IMR-90 (cell line): ENCODE results near the gene GSE1. TPM values are rescaled to one million over a fixed set of nuclear protein-coding genes. Genes with fewer than 3 reads are reported as not detected.

Experiments
- ATAC-seq: fragments of 200-7000 bp; cut with Tn5 transposase; 2 replicates; pipeline ENCODE4 v1.9.1; 2020; ENCODE audit warnings: low read depth, mild to moderate bottlenecking, moderate library complexity
- BruUV-seq: library from RNA; stranded (reverse); fragments of 400-500 nt; replicated peaks from 2 replicates; lab custom pipeline; 2021; lab: Mats Ljungman, UMichigan
- CTCF ChIA-PET: fragments of 300-600 bp; formaldehyde crosslinking; extraction: SDS; loops from one replicate; lab custom pipeline; 2021; ENCODE audit warnings: antibody characterized with exemption; lab: Yijun Ruan, JAX
- POLR2A ChIA-PET: fragments of 300-600 bp; sonication (Branson Sonifier 250); formaldehyde crosslinking; loops from one replicate; lab custom pipeline; 2022; ENCODE audit warnings: antibody characterized with exemption; ENCODE audit not compliant: unreplicated experiment; lab: Charles Lee
- DNase-seq: peaks from one replicate; pipeline ENCODE4 v3.0.0; 2013
- H2AFZ ChIP-seq: replicated peaks from 2 replicates; pipeline ENCODE3; 2013; ENCODE audit warnings: low read length, mild to moderate bottlenecking; ENCODE audit not compliant: poor library complexity
- H2AK5ac ChIP-seq: 2 replicates; pipeline ENCODE4 v1.6.1; 2013; ENCODE audit warnings: low read depth, low read length, inconsistent platforms
- H2AK9ac ChIP-seq: replicated peaks from 2 replicates; pipeline ENCODE3; 2013; ENCODE audit warnings: mild to moderate bottlenecking, low read depth, low read length, moderate library complexity; ENCODE audit not compliant: poor library complexity
- H2BK120ac ChIP-seq: 2 replicates; pipeline ENCODE4 v1.6.1; 2013; ENCODE audit warnings: low read depth, low read length, inconsistent platforms
- H2BK15ac ChIP-seq: 3 replicates; pipeline ENCODE4 v1.6.1; 2013; ENCODE audit warnings: low read depth, low read length, inconsistent platforms
- H2BK20ac ChIP-seq: 2 replicates; pipeline ENCODE4 v1.6.1; 2013; ENCODE audit warnings: low read depth, mild to moderate bottlenecking, inconsistent platforms, low read length, moderate library complexity
- H2BK5ac ChIP-seq: 2 replicates; pipeline ENCODE4 v1.6.1; 2013; ENCODE audit warnings: mild to moderate bottlenecking, low read depth, low read length, inconsistent platforms; ENCODE audit not compliant: poor library complexity, severe bottlenecking
- H3K14ac ChIP-seq: replicated peaks from 2 replicates; pipeline ENCODE4 v1.6.1; 2013; ENCODE audit warnings: low read depth, low read length, inconsistent platforms
- H3K18ac ChIP-seq: 2 replicates; pipeline ENCODE4 v1.6.1; 2013; ENCODE audit warnings: low read depth, low read length, control low read depth
- H3K23ac ChIP-seq: 2 replicates; pipeline ENCODE4 v1.6.1; 2013; ENCODE audit warnings: low read depth, low read length, inconsistent platforms
- H3K27ac ChIP-seq: 2 replicates; pipeline ENCODE4 v1.5.1; 2013; ENCODE audit warnings: mild to moderate bottlenecking, control low read depth, low read length; ENCODE audit not compliant: insufficient read depth
- H3K27me3 ChIP-seq: 2 replicates; pipeline ENCODE4 v1.6.1; 2013; ENCODE audit warnings: low read length; ENCODE audit not compliant: control insufficient read depth, insufficient read depth
- H3K36me3 ChIP-seq: 2 replicates; pipeline ENCODE4 v1.6.1; 2013; ENCODE audit warnings: low read length, mixed read lengths; ENCODE audit not compliant: control insufficient read depth, insufficient read depth
- H3K4ac ChIP-seq: 2 replicates; pipeline ENCODE4 v1.6.1; 2013; ENCODE audit warnings: low read depth, low read length, inconsistent platforms
- H3K4me1 ChIP-seq: 2 replicates; pipeline ENCODE4 v1.6.1; 2013; ENCODE audit warnings: low read length, mixed read lengths; ENCODE audit not compliant: control insufficient read depth, insufficient read depth
- H3K4me2 ChIP-seq: 2 replicates; pipeline ENCODE4 v1.6.1; 2013; ENCODE audit warnings: low read depth, mild to moderate bottlenecking, control low read depth, low read length, moderate library complexity
- H3K4me3 ChIP-seq: 2 replicates; pipeline ENCODE4 v1.5.1; 2013; ENCODE audit warnings: low read depth, mild to moderate bottlenecking, control low read depth, low read length, moderate library complexity; ENCODE audit not compliant: insufficient read depth
- H3K56ac ChIP-seq: 2 replicates; pipeline ENCODE4 v1.6.1; 2013; ENCODE audit warnings: low read length, inconsistent platforms; ENCODE audit not compliant: insufficient read depth; ENCODE audit errors: extremely low read depth
- H3K79me1 ChIP-seq, 2 experiments: 2 replicates each; pipeline ENCODE4 v1.6.1; 2013; ENCODE audit warnings: low read length in 2 of 2, inconsistent platforms in 1 of 2, low read depth in 1 of 2
- H3K9ac ChIP-seq: 2 replicates; pipeline ENCODE4 v1.6.1; 2013; ENCODE audit warnings: low read depth, low read length, control low read depth
- H3K9me1 ChIP-seq: 2 replicates; pipeline ENCODE4 v1.6.1; 2013; ENCODE audit warnings: low read length, inconsistent platforms; ENCODE audit not compliant: insufficient read depth
- H3K9me3 ChIP-seq: 2 replicates; pipeline ENCODE4 v1.6.1; 2013; ENCODE audit warnings: low read length; ENCODE audit not compliant: control insufficient read depth, insufficient read depth
- H4K20me1 ChIP-seq: 2 replicates; pipeline ENCODE4 v1.6.1; 2013; ENCODE audit warnings: low read length, inconsistent platforms; ENCODE audit not compliant: insufficient read depth
- H4K5ac ChIP-seq: 2 replicates; pipeline ENCODE4 v1.6.1; 2013; ENCODE audit warnings: mild to moderate bottlenecking, low read depth, low read length, control low read depth
- H4K8ac ChIP-seq, 2 experiments: 2 replicates each; pipeline ENCODE4 v1.6.1; 2013; ENCODE audit warnings: low read depth in 2 of 2, low read length in 2 of 2, control low read depth in 1 of 2, inconsistent platforms in 1 of 2
- H4K91ac ChIP-seq: 2 replicates; pipeline ENCODE4 v1.6.1; 2013; ENCODE audit warnings: low read depth, low read length, inconsistent platforms; ENCODE audit not compliant: insufficient read depth
- BHLHE40 ChIP-seq: fragments of 150-350 bp; IDR thresholded peaks from 2 replicates; pipeline ENCODE4 v1.6.1; 2016; ENCODE audit warnings: mild to moderate bottlenecking, low read depth, low read length
- CEBPB ChIP-seq: IDR thresholded peaks from 2 replicates; pipeline ENCODE4 v1.6.1; 2012; ENCODE audit warnings: low read depth, low read length, improper control_type of control experiment
- CHD1 ChIP-seq: IDR thresholded peaks from 2 replicates; pipeline ENCODE4 v1.6.1; 2012; ENCODE audit warnings: low read depth, low read length, improper control_type of control experiment
- MXI1 ChIP-seq: IDR thresholded peaks from 2 replicates; pipeline ENCODE4 v1.6.1; 2012; ENCODE audit warnings: low read depth, mild to moderate bottlenecking, low read length, moderate library complexity, borderline replicate concordance
- WGBS, 2 experiments: methylation state at CpG; one replicate each; pipeline versions ENCODE4 v1.1.5 to v1.1.7; 2013; ENCODE audit warnings: missing lambda C conversion rate in 2 of 2; ENCODE audit not compliant: insufficient read length in 1 of 2; ENCODE audit errors: extremely low coverage in 2 of 2; 5-methylcytosine and 5-hydroxymethylcytosine counted together
- dilution Hi-C: fragments of 300-500 bp; cut with HindIII; formaldehyde crosslinking; loops from one replicate; pipeline ENCODE4 v1.14.3; 2018; ENCODE audit warnings: low sequenced_read_pairs; ENCODE audit not compliant: unreplicated experiment
- in situ Hi-C: fragments of 300-500 bp; cut with MboI; formaldehyde crosslinking; loops from 3 replicates; pipeline ENCODE4 v1.14.3; 2019; ENCODE audit warnings: low sequenced_read_pairs, inconsistent platforms, mixed read lengths
- intact Hi-C: fragments of 100-400 bp; cut with micrococcal nuclease; formaldehyde crosslinking; loops from 2 replicates; pipeline ENCODE4 v1.10.0; 2022
- polyA plus RNA-seq, 3 experiments: library from polyadenylated mRNA; depleted of rRNA; stranded (reverse); fragments of >200 nt; gene quantifications; 2 replicates each; pipeline ENCODE4 v1.2.3, GENCODE V29; 2012; ENCODE audit warnings: low replicate concordance in 1 of 3
- total RNA-seq: library from RNA; depleted of rRNA; stranded (reverse); fragments of >200 nt; gene quantifications from 2 replicates; pipeline ENCODE4 v1.2.3, GENCODE V29; 2012

The GSE1 gene
- total and polyA plus RNA-seq, 2 of the 4 experiments (the other 2 are of a cell fraction): 14.9 to 25.5 TPM

GRCh38 chr16:85668676-85669424 is 55.7 kb downstream of the GSE1 start (continued):
- no peak for TF ChIP-seq CEBPB

GRCh38 chr16:85670840-85671239 is 57.7 kb downstream of the GSE1 start:
- intact Hi-C loops (no loop called here), dilution Hi-C loops (no loop called here), in situ Hi-C loops (no loop called here)
- no peak overlapping the region for H4K91ac ChIP-seq
- peaks cover 6 to 9% of the 10 kb centered on the region in 2 experiments; a peak in 2 of 4 replicates for H3K79me1 ChIP-seq
- H2AFZ ChIP-seq: no peak overlapping the region
- H4K8ac ChIP-seq: no peak overlapping the region
- no peak for ATAC-seq
- H3K18ac ChIP-seq: no peak overlapping the region
- no peak overlapping the region for H2BK120ac ChIP-seq
- BruUV-seq: no TSS peak
- no peak overlapping the region for H3K56ac ChIP-seq
- no peaks in the 10 kb centered on the region for H3K27me3 ChIP-seq
- no peak overlapping the region for H3K4ac ChIP-seq
- no peak overlapping the region for H3K23ac ChIP-seq
- H2AK9ac ChIP-seq: no peak overlapping the region
- TF ChIP-seq BHLHE40 (no peak), MXI1 (no peak), CHD1 (no peak)
- peaks cover 51% of the 10 kb centered on the region for H3K36me3 ChIP-seq
- no peak overlapping the region for H3K14ac ChIP-seq
- ChIA-PET POLR2A (no interaction called here), CTCF (no interaction called here)
- no peak overlapping the region for H4K5ac ChIP-seq
- peaks cover 11% of the 10 kb centered on the region for H3K4me1 ChIP-seq
- no peak overlapping the region for H3K4me2 ChIP-seq
- peaks cover 13% of the 10 kb centered on the region for H4K20me1 ChIP-seq
- H2BK15ac ChIP-seq: no peak overlapping the region
- no peak overlapping the region for H2BK5ac ChIP-seq
- H2AK5ac ChIP-seq: no peak overlapping the region
- H3K9ac ChIP-seq: no peak overlapping the region
- H3K9me3 ChIP-seq: no peaks in the 10 kb centered on the region
- WGBS, 2 experiments: 92% methylated on average over 5 of the region's 14 CpGs; no CpG with 5 or more reads in 1 of the 2 experiments
- no peak overlapping the region for H3K27ac ChIP-seq
- no peak for DNase-seq
- H3K9me1 ChIP-seq: no peaks in the 10 kb centered on the region
- H2BK20ac ChIP-seq: no peak overlapping the region
- H3K4me3 ChIP-seq: no peak overlapping the region
